SU-DHL-6 (cell line): ENCODE data around the gene FAM120A.

ENCODE experiments used
- CTCF ChIP-seq: fragments of 200-600 bp; sonication (generic); IDR thresholded peaks from one replicate; pipeline ENCODE4 v1.5.1; 2017; ENCODE audit warnings: antibody characterized with exemption, mild to moderate bottlenecking, low read length, moderate library complexity; ENCODE audit not compliant: insufficient read depth, poor library complexity, severe bottlenecking
- EZH2phosphoT487 ChIP-seq: fragments of 200-600 bp; sonication (generic), shearing (Covaris generic); conservative IDR thresholded peaks from 2 replicates; pipeline ENCODE4 v1.6.1; 2018; ENCODE audit warnings: mild to moderate bottlenecking, antibody characterized with exemption, low read length, moderate library complexity, mixed read lengths

GRCh38 chr9:93533863-93534262 lies 82.4 kb downstream of the FAM120A start:
- TF ChIP-seq CTCF, result no peak
- no peak for TF ChIP-seq EZH2phosphoT487
